Raji (cell line): ENCODE results near the gene SIGLEC1.

Experiments used
- POLR2A ChIP-seq: IDR thresholded peaks from 2 replicates; pipeline ENCODE4 v1.6.1; 2011; ENCODE audit warnings: low read depth, low read length, control low read depth; ENCODE audit not compliant: insufficient read depth

SIGLEC1 gene

GRCh38 chr20:3712279-3712873, at the start of gene SIGLEC1:
Gene SIGLEC1, minus strand, starts transcription at chr20:3712600. Its CDS starts 5,472 bp downstream, at chr20:3707128.
- TF ChIP-seq POLR2A: no peak

- no peak for TF ChIP-seq POLR2A
Measured at GRCh38 chr20:3760655-3761348, 48.4 kb upstream of the SIGLEC1 start.

GRCh38 chr20:3759884-3760283, 47.5 kb upstream of the SIGLEC1 start:
- TF ChIP-seq POLR2A: no peak

GRCh38 chr20:3759316-3759823, 47.0 kb upstream of the SIGLEC1 start:
- TF ChIP-seq POLR2A: no peak

DNA sequence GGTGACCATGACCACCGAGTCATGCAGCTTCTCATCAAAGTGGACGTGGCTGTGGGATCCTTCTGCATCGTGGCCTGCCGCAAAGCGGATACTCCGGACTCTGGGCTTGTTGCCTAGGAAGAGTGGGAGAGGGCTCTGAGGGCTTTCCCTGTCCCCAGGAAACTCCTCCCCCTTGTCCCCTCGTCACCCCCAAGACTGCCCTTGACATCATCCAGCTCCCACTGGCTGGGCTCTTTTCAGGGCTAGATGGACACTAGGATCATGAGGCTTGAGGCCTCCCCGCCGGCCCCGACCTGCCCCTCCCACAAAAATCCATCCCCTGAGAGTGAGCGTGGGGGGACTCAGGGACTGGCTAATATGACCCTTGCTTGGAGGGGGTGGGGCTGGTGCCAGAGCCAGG, 46.2 kb upstream of the SIGLEC1 start:
- no peak for TF ChIP-seq POLR2A

DNA sequence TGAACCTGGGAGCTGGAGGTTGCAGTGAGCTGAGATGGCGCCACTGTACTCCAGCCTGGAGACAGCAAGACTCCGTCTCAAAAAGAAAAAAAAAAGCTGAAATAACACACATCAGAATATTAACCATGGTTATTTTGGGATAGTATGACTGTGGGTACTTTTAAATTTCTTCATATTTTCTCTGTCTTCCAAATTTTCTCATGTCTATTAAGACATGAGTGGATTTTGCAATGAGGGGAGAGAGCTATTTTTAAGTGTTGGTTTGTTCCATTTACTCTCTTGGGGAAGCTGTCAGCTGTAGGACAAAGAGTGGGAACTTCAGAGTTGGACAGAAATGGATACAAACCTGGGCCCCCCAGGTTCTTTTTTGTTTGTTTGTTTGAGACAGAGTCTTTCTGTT, 44.9 kb upstream of the SIGLEC1 start:
- TF ChIP-seq POLR2A: no peak

- TF ChIP-seq POLR2A: no peak
Measured at GRCh38 chr20:3755814-3756480, 43.5 kb upstream of the SIGLEC1 start.

DNA sequence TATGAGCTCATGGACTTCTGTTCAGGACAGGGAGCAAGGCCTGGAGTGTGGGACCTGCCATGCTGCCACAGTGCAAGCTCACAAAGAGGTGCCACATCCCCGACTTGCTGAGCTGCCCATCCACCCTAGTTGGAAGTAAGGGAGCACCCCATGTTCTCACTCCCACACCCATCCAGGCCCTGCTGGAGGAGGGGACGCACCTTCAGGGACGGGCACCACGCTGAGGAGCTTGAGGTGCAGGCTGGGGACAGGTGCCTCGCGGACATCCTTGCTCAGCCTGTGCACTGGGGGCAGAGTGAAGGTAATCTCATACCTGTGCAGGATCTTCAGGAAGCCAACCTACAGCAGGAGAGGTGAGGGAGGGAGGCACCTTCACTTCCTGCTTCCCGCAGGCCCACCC, 42.9 kb upstream of the SIGLEC1 start:
- TF ChIP-seq POLR2A: no peak

GRCh38 chr20:3754276-3754630, 41.9 kb upstream of the SIGLEC1 start:
- TF ChIP-seq POLR2A: no peak

DNA sequence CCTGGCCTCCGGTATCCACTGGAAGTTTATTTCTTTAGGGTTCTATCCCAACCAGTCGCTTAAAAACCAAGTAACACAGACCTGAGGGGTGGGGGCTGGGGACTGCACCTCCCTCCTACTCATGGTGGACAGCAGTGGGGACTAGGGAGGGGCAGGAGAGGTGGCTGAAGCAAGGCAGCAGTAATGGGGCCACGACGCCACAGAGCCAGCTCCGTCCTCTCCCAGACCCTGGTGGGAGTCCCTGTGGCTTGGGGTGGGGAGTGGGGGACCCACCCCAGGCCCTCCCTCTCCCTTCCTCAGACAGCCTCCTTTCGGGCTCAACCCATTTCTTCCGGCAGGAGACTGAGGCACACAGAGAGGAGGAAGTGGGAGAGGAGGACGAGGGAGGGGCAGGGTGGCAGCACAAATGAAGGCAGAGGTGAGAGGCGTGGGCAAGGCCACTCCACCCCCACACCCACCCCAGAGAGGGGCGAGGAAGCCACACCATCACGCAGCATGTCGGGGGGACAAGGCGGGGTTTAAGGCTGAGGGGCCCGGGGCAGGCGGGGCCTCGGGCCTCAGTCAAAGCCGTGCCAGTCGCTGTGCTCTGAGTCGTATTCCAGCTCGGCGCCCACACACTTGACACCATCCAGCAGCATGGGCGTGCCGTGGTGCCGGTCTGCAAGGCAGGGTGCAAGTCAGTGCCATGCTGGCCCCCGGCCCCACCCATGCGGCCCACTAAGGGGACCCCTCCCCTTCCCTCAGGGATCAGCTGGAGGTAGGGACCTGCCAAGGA, 41.3 kb upstream of the SIGLEC1 start:
- TF ChIP-seq POLR2A: no peak

DNA sequence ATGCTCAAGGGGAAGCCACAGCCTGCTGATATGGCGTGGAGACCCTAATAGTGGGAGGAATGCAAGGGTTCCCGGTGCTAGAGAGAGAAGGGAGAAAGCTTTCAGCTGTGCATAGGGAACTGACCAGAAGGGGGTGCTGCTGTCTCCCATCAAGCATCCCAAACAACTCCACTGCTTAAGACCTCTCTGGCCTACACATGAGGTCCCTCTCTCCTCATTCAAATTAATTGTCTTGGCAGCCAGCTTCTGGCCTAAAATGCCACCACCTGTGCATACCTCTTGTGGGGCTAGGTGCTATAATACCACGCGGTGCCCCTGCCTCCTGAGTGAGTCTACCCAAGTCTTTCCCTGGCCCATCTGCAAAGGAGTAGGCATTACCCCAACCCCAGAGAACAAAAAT, 40.7 kb upstream of the SIGLEC1 start:
- TF ChIP-seq POLR2A: no peak

- TF ChIP-seq POLR2A: no peak
Measured at GRCh38 chr20:3752386-3752759, 40.0 kb upstream of the SIGLEC1 start.

- TF ChIP-seq POLR2A: no peak
Measured at GRCh38 chr20:3751675-3752385, 39.4 kb upstream of the SIGLEC1 start.

DNA sequence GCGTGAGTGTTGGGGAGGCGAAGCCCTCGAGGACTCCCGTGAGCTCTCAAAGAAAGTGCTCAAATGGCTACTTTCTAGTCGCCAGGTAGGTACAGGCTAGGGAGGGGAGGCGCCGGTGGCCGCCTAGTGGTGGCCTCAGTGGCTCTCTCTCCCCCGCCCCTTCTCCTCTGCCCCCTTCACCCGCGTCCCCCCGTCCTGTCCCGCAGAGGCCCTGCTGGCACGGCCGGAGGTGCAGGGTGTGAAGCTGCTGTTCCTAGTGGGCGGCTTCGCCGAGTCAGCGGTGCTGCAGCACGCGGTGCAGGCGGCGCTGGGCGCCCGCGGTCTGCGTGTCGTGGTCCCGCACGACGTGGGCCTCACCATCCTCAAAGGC, 38.9 kb upstream of the SIGLEC1 start:
- TF ChIP-seq POLR2A: no peak

GRCh38 chr20:3749689-3750531, 37.5 kb upstream of the SIGLEC1 start:
- no peak for TF ChIP-seq POLR2A
